M059J (cell line): ENCODE data around the gene MAP6. TPM values are rescaled to one million over a fixed set of nuclear protein-coding genes. Genes with fewer than 3 reads are reported as not detected.
A peak's percentile ranks its signal among the peaks of the same experiment; 100 is the strongest.

Source experiments
- DNase-seq: peaks from one replicate; pipeline ENCODE4 v3.0.0-alpha.2; 2012; ENCODE audit warnings: low read depth
- total RNA-seq: library from RNA; depleted of rRNA; stranded (reverse); fragments of >200 nt; shearing (Covaris generic); gene quantifications from 2 replicates; pipeline ENCODE4 v1.2.3, GENCODE V29; 2014; rRNA removed

The MAP6 gene
- total RNA-seq, 1 experiment from 2014 or later, result 0.32 TPM

DNA sequence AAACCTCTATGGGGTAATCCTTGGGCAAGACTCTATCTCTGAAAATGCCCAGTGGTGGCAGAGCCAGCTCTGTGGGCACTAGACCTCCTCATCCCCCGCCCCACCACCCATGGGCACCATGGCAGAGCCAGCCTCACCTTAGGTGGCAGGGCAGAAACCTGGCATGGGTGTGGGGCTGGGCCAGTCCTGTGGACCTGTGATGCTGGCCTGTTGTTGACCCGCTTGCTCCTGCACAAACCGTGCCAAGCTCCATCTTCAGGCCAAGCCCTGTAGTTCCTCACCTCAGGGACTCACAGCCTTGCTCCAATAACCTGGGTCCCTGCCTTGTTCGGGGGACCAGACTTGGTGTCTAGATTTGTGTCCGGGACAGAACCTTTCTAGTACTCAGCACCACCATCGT is 115.7 kb downstream of the MAP6 start:
- no peak for DNase-seq

DNA sequence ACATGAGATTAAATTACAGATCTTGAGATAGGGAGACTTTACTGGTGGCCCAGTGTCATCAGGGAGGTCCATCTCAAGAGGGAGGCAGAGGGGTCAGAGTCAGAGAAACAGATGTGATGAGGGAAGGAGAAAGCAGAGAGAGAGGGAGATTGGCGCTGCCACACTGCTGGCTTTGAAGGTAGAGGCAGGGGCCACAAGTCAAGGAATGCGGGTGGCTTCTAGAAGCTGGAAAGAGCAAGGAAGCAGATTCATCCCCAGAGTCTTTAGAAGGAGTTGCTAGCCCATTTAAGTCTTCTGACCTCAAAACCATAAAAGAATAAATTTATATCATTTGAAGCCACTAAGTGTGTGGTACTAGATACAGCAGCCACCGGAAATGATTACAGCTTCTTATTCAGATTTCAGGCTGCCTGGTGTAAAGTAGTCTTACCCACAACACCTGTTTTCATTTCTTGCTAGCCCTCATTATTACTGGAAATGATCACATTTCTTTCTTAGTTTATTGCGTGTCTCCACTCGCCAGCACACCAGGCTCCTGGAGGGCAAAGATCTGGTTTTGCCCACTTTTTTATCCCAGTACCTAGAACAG is 119.4 kb downstream of the MAP6 start:
- DNase-seq, result no peak

DNA sequence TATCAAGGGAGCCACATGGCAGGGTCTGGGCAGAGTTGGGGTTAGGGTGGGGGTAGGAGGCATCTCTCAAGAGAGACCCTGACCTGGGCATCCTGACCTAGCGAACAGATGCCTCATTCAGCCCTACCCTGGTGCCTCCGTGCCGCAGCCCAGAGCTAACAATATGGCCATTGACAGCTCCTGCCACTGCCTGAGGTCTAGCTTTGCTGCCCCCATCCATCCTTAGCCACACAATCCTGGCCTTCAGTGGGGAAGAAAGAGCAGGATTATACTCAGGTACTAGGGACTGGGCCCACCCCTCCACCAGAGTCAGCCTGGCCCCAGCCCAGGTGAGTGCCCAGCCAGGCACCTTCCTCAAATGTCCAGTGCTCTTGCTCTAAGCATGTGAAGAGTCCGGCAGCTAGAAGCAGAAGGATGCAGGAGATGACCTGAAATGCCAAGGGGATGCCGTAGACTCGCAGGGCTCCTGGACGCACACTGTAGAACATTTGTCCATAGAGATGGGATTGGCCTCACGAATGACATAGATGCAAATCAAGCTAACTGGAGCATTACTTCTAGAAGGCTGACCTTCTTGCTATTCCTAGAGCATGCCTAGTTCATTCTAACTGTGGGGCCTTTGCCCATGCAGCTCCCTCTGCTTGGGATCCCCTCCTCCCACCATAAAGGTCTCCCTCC is 120.1 kb downstream of the MAP6 start:
- no peak for DNase-seq

DNA sequence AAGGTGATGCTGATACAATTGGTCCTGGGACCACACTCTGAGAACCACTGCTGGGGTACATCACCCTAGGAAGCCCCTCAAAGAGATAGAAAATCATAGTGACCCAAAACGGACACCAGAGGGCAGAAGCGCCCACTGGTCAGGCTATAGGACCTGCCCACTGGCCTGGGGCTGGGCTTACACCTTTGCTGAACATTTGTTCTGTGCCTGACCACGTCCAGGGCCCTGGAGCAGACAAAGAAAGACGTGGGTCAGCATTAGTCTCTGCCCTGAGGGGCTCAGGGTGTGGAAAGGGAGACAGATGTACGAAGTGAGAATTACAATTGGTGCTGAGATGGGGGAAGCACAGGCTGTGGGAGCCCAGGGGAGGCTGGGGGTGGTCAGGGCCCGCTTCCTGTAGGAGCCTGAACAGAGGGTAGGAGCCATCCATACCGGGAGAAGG is 121.2 kb downstream of the MAP6 start:
- peak; percentile 58 for DNase-seq

DNA sequence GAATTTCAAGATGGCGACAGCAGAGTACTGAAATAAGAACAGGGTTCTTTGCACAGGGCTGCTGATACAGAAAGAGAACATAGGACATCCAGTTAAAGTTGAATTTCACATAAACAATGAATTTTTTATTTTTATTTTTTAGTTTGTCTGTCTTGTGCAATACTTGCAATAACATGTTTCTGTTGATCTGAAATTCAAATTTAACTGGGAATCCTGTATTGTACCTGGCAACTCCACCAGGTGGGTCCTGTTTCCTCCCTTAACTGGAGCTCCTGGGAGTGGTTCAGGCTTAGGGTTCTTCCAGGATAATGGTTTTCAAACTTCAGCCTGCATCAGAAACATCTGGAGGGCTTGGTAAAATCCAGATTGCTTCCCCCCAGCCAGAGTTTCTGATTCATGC is 121.7 kb downstream of the MAP6 start:
- no peak for DNase-seq

DNA sequence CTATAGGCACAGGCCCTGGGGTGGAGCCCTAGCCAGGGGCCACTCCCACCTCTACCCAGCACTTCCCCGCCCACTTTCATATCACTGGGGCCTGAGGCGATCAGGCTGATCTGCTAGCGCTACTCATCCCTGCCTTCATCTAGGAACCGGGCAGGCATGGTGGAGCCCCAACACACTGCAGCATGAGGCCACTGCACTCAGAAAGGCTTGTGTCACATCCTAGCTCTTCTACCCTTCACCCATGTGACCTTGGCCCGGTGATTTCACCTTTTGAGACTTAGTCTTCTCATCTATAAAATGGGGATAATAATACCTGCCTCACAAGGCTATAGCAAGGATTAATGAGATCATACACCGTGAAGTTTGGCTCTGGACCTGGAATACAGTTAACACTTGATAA is 125.0 kb downstream of the MAP6 start:
- no peak for DNase-seq

DNA sequence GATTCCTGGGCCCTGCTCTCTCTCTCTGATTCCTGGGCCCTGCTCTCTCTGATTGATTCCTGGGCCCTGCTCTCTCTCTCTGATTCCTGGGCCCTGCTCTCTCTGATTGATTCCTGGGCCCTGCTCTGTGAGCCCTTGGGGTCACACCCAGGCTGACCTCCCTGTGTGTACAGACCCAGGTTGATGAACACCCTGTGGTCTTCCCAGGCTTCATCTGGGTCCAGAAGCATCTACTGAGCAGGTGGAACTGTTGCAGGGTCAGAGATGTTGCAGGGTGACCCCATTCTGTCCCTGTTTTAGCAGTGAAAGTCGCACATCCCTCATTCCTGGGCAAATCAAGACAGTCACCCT is 126.8 kb downstream of the MAP6 start:
- no peak for DNase-seq

DNA sequence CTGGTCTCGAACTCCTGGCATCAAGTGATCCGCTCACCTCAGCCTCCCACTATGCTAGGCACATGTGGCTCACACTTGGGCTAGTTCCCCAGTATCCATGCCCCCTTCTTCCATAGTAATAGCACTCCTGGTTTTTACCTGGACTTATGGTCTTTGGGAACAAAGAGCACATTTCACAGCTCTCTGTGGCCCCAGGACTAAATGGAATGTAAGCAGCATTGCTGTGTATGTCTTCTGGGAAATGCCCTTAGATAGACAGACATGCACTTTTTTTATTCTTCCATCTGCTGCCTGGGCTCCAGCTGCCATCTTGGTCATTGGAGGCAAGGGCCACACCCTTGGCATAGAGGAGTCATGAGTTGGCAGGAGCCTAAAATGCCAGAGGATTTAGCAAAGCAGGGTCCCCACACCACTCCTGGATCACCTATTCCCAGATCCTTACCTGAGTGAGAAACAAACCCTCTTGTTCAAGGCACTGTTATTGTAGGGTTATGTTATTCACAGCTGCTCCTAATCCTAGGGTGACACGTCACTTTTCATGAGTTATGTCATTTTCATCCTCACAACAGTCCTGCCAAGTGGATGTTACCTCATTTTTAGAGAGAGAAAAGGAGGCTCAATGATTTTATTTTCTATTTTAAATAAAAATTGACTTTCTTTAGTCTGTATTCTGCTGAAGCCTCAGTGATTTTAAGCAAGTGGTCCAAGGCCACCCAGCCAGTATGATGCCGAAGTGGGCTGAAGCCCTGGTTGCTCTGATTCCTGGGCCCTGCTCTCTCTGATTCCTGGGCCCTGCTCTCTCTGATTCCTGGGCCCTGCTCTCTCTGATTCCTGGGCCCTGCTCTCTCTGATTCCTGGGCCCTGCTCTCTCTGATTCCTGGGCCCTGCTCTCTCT is 127.4 kb downstream of the MAP6 start:
- DNase-seq, result no peak

DNA sequence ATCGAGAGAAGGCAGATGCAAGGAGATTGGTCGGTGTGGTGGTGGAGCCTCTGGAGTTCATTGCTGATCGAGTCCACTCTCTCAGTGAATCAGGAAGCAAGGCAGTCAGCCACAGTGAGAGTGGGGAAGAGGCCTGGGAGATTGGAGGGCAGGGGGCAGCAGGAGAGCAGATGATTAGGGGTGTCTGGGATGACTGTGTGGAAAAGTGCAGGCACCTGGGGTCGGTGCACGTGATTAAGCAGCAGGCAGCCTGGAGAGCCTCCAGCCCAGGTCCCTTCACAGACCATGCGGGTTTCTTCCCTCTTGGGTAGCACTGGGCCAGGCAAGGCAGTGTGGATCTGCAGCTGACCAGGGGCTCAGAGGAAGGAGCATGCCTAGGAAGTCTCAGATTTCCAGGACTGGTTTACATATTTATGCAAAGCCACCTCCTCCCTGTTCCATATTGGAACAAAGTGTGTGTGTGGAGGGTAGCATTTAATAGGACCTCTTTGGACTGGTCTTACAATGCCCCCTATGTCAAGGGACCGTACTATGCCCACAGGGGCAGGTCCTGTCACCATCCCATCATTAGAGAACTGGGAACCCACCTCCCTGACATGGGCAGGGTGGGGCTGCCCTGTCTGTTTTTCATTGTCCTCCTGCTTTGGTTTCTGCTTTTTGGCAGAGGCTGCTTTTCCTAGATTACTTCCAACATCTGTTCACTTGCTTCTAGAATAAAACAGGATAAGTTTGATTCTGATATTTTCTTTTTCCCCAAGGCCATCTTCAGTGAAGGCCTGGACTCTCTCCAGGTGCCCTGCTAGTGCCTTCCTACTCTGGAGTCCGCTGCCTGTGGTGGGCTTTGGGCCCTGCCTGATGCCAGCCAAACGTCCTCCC is 129.1 kb downstream of the MAP6 start:
- no peak for DNase-seq

DNA sequence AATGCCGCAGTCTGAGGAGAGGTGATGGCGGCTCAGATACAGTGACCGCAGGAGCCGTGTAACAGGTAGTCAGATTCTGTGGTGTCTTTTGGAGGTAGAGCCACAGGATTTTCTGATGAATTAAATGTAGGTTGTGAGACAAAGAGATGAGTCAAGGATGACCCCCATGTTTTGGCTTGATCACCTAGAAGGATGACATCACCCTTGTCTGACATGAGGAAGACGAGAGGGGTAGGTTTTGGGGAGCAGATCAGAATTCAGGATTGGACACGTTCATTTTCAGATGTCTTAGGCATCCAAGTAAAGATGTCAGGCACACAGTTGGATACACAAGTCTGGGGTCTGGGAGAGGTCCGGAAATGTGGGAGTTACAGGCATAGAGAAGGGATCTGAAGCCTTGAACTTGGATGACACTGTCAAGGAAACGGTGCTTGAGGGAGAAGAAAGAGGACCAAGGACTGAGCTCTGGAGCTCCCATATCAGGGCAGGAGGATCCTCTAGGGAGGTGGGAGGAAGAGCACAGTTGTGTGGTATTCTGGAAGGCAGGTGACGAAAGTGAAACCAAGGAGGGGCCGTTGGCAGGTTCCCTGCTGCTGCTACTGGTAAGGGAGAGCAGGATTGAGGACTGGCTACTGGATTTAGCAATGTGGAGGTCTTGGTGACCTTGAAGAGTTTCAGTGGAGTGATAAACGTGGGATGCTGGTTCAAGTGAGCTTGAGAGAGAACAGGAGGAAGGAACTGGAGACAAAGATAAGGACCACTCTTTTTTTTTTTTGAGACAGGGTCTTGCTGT is 130.5 kb downstream of the MAP6 start:
- DNase-seq, result no peak

DNA sequence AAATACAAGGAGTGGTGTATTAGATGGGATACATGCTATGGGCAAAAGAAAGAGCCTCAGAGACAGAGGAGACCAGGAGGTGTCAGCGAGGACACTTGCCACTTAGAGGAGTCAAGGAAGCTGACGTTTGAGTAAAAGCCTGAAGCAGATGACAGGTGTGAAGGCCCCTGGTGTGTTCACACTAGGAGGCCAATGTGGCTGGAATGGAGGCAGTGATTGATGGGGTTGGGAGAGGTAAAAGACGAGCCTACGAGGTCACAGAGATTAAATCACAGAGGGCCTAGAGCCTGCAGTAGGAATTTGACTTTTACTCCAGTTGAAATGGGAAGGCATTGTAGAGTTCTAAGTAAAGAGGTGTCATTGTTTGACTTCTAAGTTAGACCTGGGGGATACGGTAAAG is 131.1 kb downstream of the MAP6 start:
- no peak for DNase-seq

Other genes starting within 250 kb of the MAP6 start
- 1.7 and 7.2 TPM in 2 replicates for gene KLHL35, start 235.8 kb downstream of the MAP6 start, total RNA-seq
- gene GDPD5, start 143.1 kb downstream of the MAP6 start, total RNA-seq, result 8.0 and 13.8 TPM in 2 replicates
- gene SERPINH1, start 106.8 kb downstream of the MAP6 start, total RNA-seq, result 369 and 512 TPM in 2 replicates
- not detected in 2 replicates for gene MOGAT2, start 48.8 kb upstream of the MAP6 start, total RNA-seq
- 10.1 and 11.3 TPM in 2 replicates for gene DGAT2, start 99.7 kb upstream of the MAP6 start, total RNA-seq
- 17.4 and 18.0 TPM in 2 replicates for gene UVRAG, start 146.2 kb upstream of the MAP6 start, total RNA-seq